ENCODE data around the gene CBARP. TPM values are rescaled to one million over a fixed set of nuclear protein-coding genes. Genes with fewer than 3 reads are reported as not detected.

The CBARP gene
- total and polyA plus RNA-seq, 2 of the 13 experiments (the other 11 are each of a cell fraction or from before 2014, with no cell fraction given), result 1.2 to 1.4 TPM

DNA sequence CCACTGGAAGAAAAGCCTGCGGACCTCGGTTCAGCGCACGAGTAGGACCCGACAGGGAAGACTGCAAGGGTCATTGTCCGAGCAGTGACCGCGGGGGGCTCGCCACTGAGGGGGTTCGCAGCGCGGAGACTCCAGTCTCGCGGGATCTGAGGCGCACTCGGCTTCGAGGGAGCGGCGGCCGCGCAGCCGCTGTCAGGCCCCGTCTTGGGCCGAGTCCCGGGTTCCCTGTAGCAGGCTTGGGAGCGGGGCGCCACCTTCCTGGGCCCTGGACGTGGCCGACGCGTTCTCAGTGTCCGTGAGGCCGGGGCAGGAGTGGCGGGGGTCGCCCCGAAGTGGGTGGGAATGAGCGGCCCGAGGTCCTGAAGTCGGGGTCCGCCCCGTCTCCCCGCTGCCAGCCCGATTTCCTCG, 37.1 kb upstream of the CBARP start (continued):
- TF ChIP-seq NR2F2 (IDR thresholded peaks at IDR 0.05; ENCODE audit: borderline replicate concordance, low read depth) (peak; percentile 42; the same call in 1 of the 2 replicates), REL (CRISPR knock-in tag; conservative IDR thresholded peaks at IDR 0.05) (no peak), SRSF1 (optimal IDR thresholded peaks at IDR 0.05; ENCODE audit: low read depth, low read length) (peak; percentile 31), ZNF3 (CRISPR knock-in tag; IDR thresholded peaks at IDR 0.05) (no peak), CCDC6 (CRISPR knock-in tag; IDR thresholded peaks at IDR 0.05) (no peak), ZNF609 (CRISPR knock-in tag; IDR thresholded peaks at IDR 0.05; ENCODE audit: borderline replicate concordance) (0 out of 2 replicates have a peak, but pooled peaks have one; percentile 31), ETV5 (CRISPR knock-in tag; IDR thresholded peaks at IDR 0.05; ENCODE audit: borderline replicate concordance) (no peak), ZNF382 (CRISPR knock-in tag; IDR thresholded peaks at IDR 0.05; ENCODE audit: borderline replicate concordance) (no peak), DNMT1 (CRISPR knock-in tag; IDR thresholded peaks at IDR 0.05) (0 out of 2 replicates have a peak, but pooled peaks have one; percentile 23), GTF2F1 (IDR thresholded peaks at IDR 0.05; ENCODE audit: low read length) (no peak), SIN3A (IDR thresholded peaks at IDR 0.05; ENCODE audit: borderline replicate concordance, low read depth, low read length) (0 out of 2 replicates have a peak, but pooled peaks have one; percentile 22)
- TF ChIP-seq, protein P1, sequence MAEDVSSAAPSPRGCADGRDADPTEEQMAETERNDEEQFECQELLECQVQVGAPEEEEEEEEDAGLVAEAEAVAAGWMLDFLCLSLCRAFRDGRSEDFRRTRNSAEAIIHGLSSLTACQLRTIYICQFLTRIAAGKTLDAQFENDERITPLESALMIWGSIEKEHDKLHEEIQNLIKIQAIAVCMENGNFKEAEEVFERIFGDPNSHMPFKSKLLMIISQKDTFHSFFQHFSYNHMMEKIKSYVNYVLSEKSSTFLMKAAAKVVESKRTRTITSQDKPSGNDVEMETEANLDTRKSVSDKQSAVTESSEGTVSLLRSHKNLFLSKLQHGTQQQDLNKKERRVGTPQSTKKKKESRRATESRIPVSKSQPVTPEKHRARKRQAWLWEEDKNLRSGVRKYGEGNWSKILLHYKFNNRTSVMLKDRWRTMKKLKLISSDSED (CRISPR knock-in tag; IDR thresholded peaks at IDR 0.05), result 0 out of 2 replicates have a peak, but pooled peaks have one; percentile 11
- TF ChIP-seq, protein P2, sequence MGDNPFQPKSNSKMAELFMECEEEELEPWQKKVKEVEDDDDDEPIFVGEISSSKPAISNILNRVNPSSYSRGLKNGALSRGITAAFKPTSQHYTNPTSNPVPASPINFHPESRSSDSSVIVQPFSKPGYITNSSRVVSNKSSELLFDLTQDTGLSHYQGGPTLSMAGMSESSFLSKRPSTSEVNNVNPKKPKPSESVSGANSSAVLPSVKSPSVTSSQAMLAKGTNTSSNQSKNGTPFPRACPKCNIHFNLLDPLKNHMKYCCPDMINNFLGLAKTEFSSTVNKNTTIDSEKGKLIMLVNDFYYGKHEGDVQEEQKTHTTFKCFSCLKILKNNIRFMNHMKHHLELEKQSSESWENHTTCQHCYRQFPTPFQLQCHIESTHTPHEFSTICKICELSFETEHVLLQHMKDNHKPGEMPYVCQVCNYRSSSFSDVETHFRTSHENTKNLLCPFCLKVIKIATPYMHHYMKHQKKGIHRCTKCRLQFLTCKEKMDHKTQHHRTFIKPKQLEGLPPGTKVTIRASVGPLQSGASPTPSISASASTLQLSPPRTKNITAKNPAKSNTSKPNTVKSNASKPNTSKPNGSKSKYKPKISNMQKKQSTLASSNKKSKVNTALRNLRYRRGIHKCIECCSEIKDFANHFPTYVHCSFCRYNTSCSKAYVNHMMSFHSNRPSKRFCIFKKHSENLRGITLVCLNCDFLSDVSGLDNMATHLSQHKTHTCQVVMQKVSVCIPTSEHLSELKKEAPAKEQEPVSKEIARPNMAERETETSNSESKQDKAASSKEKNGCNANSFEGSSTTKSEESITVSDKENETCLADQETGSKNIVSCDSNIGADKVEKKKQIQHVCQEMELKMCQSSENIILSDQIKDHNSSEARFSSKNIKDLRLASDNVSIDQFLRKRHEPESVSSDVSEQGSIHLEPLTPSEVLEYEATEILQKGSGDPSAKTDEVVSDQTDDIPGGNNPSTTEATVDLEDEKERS (CRISPR knock-in tag; IDR thresholded peaks at IDR 0.05), result 0 out of 2 replicates have a peak, but pooled peaks have one; percentile 57
- TF ChIP-seq, protein P3, sequence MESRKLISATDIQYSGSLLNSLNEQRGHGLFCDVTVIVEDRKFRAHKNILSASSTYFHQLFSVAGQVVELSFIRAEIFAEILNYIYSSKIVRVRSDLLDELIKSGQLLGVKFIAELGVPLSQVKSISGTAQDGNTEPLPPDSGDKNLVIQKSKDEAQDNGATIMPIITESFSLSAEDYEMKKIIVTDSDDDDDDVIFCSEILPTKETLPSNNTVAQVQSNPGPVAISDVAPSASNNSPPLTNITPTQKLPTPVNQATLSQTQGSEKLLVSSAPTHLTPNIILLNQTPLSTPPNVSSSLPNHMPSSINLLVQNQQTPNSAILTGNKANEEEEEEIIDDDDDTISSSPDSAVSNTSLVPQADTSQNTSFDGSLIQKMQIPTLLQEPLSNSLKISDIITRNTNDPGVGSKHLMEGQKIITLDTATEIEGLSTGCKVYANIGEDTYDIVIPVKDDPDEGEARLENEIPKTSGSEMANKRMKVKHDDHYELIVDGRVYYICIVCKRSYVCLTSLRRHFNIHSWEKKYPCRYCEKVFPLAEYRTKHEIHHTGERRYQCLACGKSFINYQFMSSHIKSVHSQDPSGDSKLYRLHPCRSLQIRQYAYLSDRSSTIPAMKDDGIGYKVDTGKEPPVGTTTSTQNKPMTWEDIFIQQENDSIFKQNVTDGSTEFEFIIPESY (CRISPR knock-in tag; IDR thresholded peaks at IDR 0.05), result peak; percentile 84
- TF ChIP-seq, protein P4, sequence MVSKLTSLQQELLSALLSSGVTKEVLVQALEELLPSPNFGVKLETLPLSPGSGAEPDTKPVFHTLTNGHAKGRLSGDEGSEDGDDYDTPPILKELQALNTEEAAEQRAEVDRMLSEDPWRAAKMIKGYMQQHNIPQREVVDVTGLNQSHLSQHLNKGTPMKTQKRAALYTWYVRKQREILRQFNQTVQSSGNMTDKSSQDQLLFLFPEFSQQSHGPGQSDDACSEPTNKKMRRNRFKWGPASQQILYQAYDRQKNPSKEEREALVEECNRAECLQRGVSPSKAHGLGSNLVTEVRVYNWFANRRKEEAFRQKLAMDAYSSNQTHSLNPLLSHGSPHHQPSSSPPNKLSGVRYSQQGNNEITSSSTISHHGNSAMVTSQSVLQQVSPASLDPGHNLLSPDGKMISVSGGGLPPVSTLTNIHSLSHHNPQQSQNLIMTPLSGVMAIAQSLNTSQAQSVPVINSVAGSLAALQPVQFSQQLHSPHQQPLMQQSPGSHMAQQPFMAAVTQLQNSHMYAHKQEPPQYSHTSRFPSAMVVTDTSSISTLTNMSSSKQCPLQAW (CRISPR knock-in tag; IDR thresholded peaks at IDR 0.05), result peak; percentile 78
